ENCODE data around the gene C16orf54.

Gene C16orf54

GRCh38 chr16:29769507-29769906, 23.7 kb upstream of the C16orf54 start:
- no peaks in the 10 kb centered on the region for H3K9me3 ChIP-seq (ENCODE audit: control insufficient read depth, insufficient read depth, low read depth, low read length)
- CTCF ChIA-PET = interaction anchor here (0.6 kb wide), 1 partner anchor 63 kb away, joined by 4 read pairs; no protein-coding TSS in a partner anchor
- no peak overlapping the region for H3K4me3 ChIP-seq (ENCODE audit: low read depth, low read length)
- no peak overlapping the region for H3K27ac ChIP-seq (ENCODE audit: extremely low read depth, low read depth, low read length)
- no peaks in the 10 kb centered on the region for H3K36me3 ChIP-seq (ENCODE audit: control insufficient read depth in 2 of 2, insufficient read depth in 1 of 2, low read length in 2 of 2)
- no peaks in the 10 kb centered on the region for H3K4me1 ChIP-seq (ENCODE audit: control insufficient read depth, insufficient read depth, low read length)
- TF ChIP-seq ZNF510 (tag by site-specific recombination; IDR thresholded peaks at IDR 0.05; ENCODE audit: insufficient replicate concordance) = no peak
- TF ChIP-seq ZNF132 (tag by site-specific recombination; IDR thresholded peaks at IDR 0.05; ENCODE audit: borderline replicate concordance) = no peak
- TF ChIP-seq ZNF18 (tag by site-specific recombination; IDR thresholded peaks at IDR 0.05) = no peak
- TF ChIP-seq ZNF670 (tag by site-specific recombination; IDR thresholded peaks at IDR 0.05; ENCODE audit: low read depth) = no peak
- TF ChIP-seq ZNF623 (tag by site-specific recombination; IDR thresholded peaks at IDR 0.05) = no peak
- POLR2A ChIA-PET = interaction anchor here (1.2 kb wide), 1 partner anchor 37 kb away, joined by 3 read pairs; the partner anchor contains the start of gene MAZ

GRCh38 chr16:29767062-29767461, 21.3 kb upstream of the C16orf54 start:
- H3K36me3 ChIP-seq (ENCODE audit: control insufficient read depth in 2 of 2, insufficient read depth in 1 of 2, low read length in 2 of 2) = no peaks in the 10 kb centered on the region
- H3K4me3 ChIP-seq (ENCODE audit: low read depth, low read length) = no peak overlapping the region
- no peaks in the 10 kb centered on the region for H3K9me3 ChIP-seq (ENCODE audit: control insufficient read depth, insufficient read depth, low read depth, low read length)
- H3K4me1 ChIP-seq (ENCODE audit: control insufficient read depth, insufficient read depth, low read length) = no peaks in the 10 kb centered on the region
- ChIA-PET POLR2A (no interaction called here), CTCF (no interaction called here)
- H3K27ac ChIP-seq (ENCODE audit: extremely low read depth, low read depth, low read length) = no peak overlapping the region
- TF ChIP-seq SCRT2 (tag by site-specific recombination; IDR thresholded peaks at IDR 0.05) (peak; percentile 87), ZNF571 (tag by site-specific recombination; IDR thresholded peaks at IDR 0.05) (no peak), SCRT1 (tag by site-specific recombination; IDR thresholded peaks at IDR 0.05; ENCODE audit: borderline replicate concordance) (peak; percentile 81; the same call in 1 of the 2 replicates), ZNF837 (tag by site-specific recombination; IDR thresholded peaks at IDR 0.05) (no peak), TCF7L2 (IDR thresholded peaks at IDR 0.05; ENCODE audit: borderline replicate concordance, low read depth, low read length) (no peak), ZNF174 (tag by site-specific recombination; IDR thresholded peaks at IDR 0.05) (no peak), SETDB1 (IDR thresholded peaks at IDR 0.05; ENCODE audit: insufficient read length, low read length) (no peak), CTCF (tag by site-specific recombination; IDR thresholded peaks at IDR 0.05) (no peak), ZNF704 (tag by site-specific recombination; IDR thresholded peaks at IDR 0.05) (no peak), ZNF449 (tag by site-specific recombination; IDR thresholded peaks at IDR 0.05) (no peak), ZBTB20 (tag by site-specific recombination; IDR thresholded peaks at IDR 0.05) (no peak), IKZF3 (tag by site-specific recombination; IDR thresholded peaks at IDR 0.05) (no peak), ZFP3 (tag by site-specific recombination; IDR thresholded peaks at IDR 0.05; ENCODE audit: low read depth) (no peak), ZNF404 (tag by site-specific recombination; IDR thresholded peaks at IDR 0.05) (no peak), ZSCAN5A (tag by site-specific recombination; IDR thresholded peaks at IDR 0.05) (no peak), ZNF426 (tag by site-specific recombination; IDR thresholded peaks at IDR 0.05) (no peak), ZNF843 (tag by site-specific recombination; IDR thresholded peaks at IDR 0.05) (no peak)

Measured in HEK293 (cell line).